GM12865 (cell line): ENCODE measurements around the gene SLC7A10.

Source experiments
- DNase-seq: peaks from one replicate; pipeline ENCODE4 v3.0.0; 2010; ENCODE audit warnings: low read depth
- H3K4me3 ChIP-seq: 2 replicates; pipeline ENCODE4 v1.5.1; 2011; ENCODE audit warnings: mild to moderate bottlenecking, low read depth, low read length, control low read depth
- CTCF ChIP-seq: IDR thresholded peaks from 2 replicates; pipeline ENCODE4 v1.5.1; 2011; ENCODE audit warnings: low read length, control low read depth, low read depth, inconsistent platforms; ENCODE audit not compliant: insufficient read depth; ENCODE audit errors: missing control alignments

The SLC7A10 gene

DNA sequence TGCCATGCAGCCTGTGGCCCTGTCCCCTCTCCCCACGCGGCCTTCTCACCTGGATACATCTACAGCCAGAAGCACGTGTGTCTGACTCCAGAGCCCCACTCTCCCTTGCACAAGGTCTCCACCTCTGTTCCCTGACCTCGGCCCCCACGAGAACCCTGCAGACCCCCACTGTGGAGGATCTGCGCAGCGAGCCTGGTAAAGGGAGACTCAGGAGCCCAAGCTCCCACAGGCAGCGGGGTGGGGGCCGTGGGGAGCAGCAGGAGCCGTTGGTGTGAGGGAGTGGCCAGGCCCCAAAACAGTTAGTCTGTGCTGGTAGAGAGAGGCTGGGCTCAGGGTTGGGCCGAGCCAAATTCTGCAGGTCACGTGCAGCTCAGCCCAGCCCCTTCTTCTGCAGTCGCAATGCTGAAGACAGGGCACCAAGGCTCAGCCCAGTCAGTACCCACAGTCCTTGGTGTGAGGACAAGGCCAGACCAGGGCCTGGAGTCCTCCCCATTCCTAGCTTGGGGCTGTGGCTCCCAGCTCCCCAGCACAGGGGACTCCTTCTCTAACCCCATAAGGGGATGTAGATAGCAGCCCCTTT is 28.7 kb upstream of the SLC7A10 start:
- no peak overlapping the region for H3K4me3 ChIP-seq
- no peak for TF ChIP-seq CTCF
- no peak for DNase-seq

DNA sequence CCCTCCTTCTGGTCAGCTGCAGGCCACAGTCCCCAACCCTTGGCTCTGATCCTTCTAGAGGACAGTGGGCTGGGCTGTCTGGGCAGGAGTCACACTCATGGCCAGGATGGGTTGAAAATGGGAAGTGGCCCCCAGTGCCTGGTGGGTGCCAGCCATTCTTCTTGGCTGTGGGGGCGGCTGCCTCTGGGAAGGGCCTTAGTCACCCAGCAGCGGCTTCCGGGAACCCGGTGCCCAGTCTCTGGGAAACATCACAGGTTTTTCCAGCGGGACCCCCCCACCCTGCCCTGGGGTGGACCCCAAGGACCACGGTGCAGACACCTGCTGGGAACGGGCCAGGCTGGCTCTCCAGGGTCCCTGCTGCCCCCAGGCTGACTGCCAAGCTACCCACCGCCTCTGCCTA is 27.3 kb upstream of the SLC7A10 start:
- DNase-seq, result no peak
- no peak for TF ChIP-seq CTCF
- H3K4me3 ChIP-seq, result no peak overlapping the region

GRCh38 chr19:33252418-33252962 is 26.8 kb upstream of the SLC7A10 start:
- TF ChIP-seq CTCF, result no peak
- no peak overlapping the region for H3K4me3 ChIP-seq
- DNase-seq, result no peak

- TF ChIP-seq CTCF, result no peak
- H3K4me3 ChIP-seq, result no peak overlapping the region
- DNase-seq, result no peak
These were observed 26.0 kb upstream of the SLC7A10 start for GRCh38 chr19:33251526-33252090.

- no peak for DNase-seq
- TF ChIP-seq CTCF, result no peak
- H3K4me3 ChIP-seq, result no peak overlapping the region
These were observed 25.4 kb upstream of the SLC7A10 start for GRCh38 chr19:33251076-33251475.

DNA sequence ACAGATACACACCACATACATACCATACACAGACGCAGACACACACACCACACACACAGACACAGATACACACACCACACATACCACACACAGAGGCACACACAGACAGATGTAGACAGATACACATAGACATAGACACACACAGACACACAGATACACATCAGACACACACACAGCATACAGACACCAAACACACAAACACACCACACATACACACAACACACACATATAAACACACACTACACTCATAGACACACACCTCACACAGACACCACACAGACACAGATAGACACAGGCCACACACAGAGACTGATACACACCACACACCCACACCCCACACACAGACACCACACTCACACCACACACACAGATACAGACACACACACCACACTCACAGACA is 24.9 kb upstream of the SLC7A10 start:
- H3K4me3 ChIP-seq, result no peak overlapping the region
- TF ChIP-seq CTCF, result no peak
- no peak for DNase-seq
